SH-SY5Y (cell line): ENCODE data around the gene LRCH1.

Source experiments
- GATA2 ChIP-seq: IDR thresholded peaks from 2 replicates; pipeline ENCODE4 v1.6.1; 2011; ENCODE audit warnings: mild to moderate bottlenecking, low read depth, low read length
- GATA3 ChIP-seq: IDR thresholded peaks from 2 replicates; pipeline ENCODE4 v1.6.1; 2011; ENCODE audit warnings: low read depth, mild to moderate bottlenecking, low read length, moderate library complexity

The LRCH1 gene

GRCh38 chr13:46775385-46776107 is 222.6 kb downstream of the LRCH1 start:
- no peak for TF ChIP-seq GATA3
- TF ChIP-seq GATA2: no peak

- TF ChIP-seq GATA3 (no peak), GATA2 (no peak)
These were observed 225.1 kb downstream of the LRCH1 start for GRCh38 chr13:46778095-46778494.

GRCh38 chr13:46778890-46779289 is 225.9 kb downstream of the LRCH1 start:
- TF ChIP-seq GATA3 (no peak), GATA2 (no peak)

GRCh38 chr13:46782066-46782465 is 229.1 kb downstream of the LRCH1 start:
- TF ChIP-seq GATA3 (no peak), GATA2 (no peak)

GRCh38 chr13:46782691-46783090 is 229.7 kb downstream of the LRCH1 start:
- TF ChIP-seq GATA2 (no peak), GATA3 (no peak)

- TF ChIP-seq GATA2 (no peak), GATA3 (no peak)
These were observed 230.5 kb downstream of the LRCH1 start for GRCh38 chr13:46783504-46783903.

DNA sequence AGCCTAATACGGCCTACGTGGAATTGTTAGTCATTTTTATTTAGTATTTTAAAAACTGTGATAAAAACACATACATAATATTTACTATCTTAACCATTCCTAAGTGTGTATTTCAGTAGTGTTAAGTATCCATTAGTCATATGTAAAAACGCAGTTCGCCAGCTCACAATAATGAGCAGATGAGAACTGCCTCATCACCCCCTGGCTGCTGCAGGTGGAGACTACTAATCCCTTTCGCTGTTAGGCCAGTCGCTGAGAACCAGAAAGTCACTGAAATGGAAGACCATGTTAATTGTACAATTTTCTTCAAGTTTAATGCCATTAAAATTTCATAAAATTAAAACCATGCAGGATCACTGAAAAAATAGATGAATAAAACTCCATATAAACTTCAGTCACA is 242.4 kb downstream of the LRCH1 start:
- TF ChIP-seq GATA2 (no peak), GATA3 (no peak)

GRCh38 chr13:46796129-46796514 is 243.2 kb downstream of the LRCH1 start:
- TF ChIP-seq GATA2 (no peak), GATA3 (no peak)

GRCh38 chr13:46796515-46797474 is 243.8 kb downstream of the LRCH1 start, which contains the start of gene ESD:
ESD (minus strand) TSS chr13:46797161; CDS start chr13:46791413, 5,748 bp downstream.
- TF ChIP-seq GATA2 (no peak), GATA3 (no peak)

- TF ChIP-seq GATA2 (no peak), GATA3 (no peak)
These were observed 244.7 kb downstream of the LRCH1 start for GRCh38 chr13:46797501-46798237.

DNA sequence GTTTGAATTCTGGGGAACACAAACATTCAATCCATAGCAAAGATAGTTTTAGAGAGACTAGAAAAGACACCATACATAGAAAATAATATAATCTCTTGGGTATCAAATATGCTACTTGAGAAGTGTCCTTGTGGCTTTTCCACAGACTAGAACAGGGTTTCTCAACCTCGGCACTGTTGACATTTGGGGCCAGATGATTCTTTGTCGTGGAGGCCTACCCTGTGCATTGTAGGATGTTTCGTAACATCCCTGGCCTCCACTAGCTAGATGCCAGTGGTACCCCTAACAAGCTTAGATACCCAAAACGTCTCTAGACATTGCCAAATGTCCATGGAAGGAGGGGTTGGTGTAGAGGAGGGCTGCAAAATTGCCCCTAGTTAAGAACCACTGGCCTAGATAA is 246.2 kb downstream of the LRCH1 start:
- TF ChIP-seq GATA3: no peak
- TF ChIP-seq GATA2: no peak

DNA sequence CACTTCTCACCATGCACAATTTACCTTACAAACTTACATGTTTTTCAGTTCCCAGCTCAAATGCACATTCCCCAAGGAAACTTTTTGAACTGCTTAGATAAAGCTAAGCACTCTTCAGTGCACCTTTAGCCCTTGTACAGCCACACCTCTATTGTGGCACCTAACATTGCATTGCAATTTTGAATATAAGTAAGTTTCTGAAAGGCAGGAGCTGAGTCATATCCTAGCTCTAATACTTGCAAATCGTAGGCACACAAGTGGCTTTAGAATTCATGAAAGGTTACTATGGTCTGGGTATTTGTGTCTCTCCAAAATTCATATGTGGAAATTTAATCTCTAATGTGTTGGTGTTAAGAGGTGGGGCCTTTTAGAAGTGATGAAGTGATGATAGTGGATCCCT is 248.9 kb downstream of the LRCH1 start:
- TF ChIP-seq GATA3: no peak
- no peak for TF ChIP-seq GATA2
